GM12872 (cell line): Measurements from ENCODE around the gene DLL4.

Experiments used
- TF ChIP-seq, protein P1 (sequence below): IDR thresholded peaks from 3 replicates; pipeline ENCODE4 v1.5.1; 2011; ENCODE audit warnings: low read depth, mild to moderate bottlenecking, low read length, moderate library complexity; ENCODE audit not compliant: insufficient read depth

DLL4 gene

DNA sequence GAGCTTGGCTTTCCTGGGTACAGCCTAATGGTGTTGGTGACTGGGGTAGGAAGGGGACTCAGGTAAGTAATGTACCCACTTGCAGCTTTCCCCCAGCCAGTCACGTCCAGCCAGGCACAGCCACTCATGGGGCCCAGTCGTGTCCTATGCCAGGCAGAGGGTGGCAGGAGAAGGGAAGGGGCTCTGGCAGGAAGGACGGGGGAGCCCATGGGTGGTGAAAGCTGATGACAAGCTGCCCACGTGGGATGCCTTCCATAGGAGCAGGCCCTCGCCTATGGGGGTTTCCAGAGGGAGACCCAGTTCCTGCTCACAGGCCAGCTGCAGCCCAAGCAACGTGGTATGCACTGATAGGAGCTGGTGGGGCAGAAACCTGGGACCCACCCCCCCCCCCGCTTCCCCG is 34.9 kb downstream of the DLL4 start:
- TF ChIP-seq, protein P1, sequence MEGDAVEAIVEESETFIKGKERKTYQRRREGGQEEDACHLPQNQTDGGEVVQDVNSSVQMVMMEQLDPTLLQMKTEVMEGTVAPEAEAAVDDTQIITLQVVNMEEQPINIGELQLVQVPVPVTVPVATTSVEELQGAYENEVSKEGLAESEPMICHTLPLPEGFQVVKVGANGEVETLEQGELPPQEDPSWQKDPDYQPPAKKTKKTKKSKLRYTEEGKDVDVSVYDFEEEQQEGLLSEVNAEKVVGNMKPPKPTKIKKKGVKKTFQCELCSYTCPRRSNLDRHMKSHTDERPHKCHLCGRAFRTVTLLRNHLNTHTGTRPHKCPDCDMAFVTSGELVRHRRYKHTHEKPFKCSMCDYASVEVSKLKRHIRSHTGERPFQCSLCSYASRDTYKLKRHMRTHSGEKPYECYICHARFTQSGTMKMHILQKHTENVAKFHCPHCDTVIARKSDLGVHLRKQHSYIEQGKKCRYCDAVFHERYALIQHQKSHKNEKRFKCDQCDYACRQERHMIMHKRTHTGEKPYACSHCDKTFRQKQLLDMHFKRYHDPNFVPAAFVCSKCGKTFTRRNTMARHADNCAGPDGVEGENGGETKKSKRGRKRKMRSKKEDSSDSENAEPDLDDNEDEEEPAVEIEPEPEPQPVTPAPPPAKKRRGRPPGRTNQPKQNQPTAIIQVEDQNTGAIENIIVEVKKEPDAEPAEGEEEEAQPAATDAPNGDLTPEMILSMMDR, result no peak

DNA sequence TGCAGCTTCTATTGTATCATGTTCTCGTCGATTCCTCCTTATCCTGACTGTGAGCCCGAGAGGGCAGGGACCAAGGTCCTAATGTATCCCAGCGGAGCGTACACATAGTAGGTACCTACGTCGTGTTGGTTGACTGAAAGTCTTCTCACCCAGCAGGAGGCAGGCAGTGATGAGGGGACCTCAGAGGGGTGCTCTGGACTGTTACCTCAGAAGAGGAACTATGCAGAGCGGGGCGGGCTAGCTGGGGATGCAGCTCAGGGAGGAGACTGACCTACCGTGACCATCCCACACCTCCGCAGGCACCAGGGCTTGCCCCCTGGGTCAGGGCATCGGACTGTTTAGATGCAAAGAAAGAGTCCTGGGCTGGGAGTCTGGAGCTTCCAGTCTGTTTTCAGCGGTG is 35.5 kb downstream of the DLL4 start:
- TF ChIP-seq, protein P1, result no peak

DNA sequence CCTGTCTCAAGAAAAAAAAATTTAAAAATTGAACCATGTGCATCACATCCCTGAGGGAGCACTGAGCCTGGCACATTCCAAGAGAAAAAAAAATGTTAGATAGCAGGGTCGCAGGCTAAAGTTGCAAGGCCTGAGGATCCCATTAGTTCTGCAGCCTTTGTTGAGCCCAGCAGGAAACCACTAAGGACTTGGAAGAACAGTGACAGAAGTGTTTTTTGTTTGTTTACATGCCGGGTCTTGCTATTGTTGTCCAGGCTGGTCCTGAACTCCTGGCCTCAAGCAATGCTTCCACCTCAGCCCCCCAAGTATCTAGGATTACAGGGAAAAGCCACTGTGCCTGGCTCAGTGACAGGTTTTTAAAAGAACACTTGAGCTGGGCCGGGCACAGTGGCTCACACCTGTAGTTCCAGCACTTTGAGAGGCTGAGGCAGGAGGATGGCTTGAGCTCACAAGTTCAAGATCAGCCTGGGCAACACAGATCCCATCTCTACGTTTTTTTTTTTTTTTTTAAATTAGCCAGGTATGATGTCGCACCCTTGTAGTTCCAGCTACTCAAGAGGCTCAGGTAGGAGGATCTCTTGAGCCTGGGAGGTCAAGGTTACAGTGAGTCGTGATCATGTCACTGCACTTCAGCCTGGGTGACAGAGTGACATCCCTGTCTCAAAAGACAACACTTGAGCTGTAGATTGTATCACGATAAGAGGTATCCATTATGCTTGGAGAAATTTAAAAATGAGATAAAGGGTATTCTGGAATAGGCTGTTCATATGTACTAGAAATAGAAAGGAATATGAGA is 39.3 kb downstream of the DLL4 start:
- TF ChIP-seq, protein P1, result no peak

DNA sequence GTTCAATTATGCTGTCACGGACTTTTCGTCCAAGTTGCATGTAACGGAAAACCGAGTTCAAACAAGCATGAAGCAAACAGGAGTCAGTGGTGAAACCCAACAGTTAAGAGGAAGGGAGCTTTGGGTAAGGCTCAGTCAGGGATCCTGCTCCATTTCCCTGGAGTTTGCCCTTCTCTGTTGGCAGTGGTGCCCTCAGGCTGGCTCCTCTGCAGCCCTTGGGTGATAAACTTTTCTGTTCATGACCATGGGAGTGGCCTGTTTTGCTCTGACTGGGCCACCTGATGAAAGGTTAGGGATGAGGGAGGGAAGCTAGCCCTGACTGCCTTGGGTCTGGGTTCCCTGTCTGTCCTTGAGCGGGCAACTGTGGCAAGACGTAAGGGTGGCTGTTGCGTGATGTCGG is 40.2 kb downstream of the DLL4 start:
- TF ChIP-seq, protein P1, result no peak

DNA sequence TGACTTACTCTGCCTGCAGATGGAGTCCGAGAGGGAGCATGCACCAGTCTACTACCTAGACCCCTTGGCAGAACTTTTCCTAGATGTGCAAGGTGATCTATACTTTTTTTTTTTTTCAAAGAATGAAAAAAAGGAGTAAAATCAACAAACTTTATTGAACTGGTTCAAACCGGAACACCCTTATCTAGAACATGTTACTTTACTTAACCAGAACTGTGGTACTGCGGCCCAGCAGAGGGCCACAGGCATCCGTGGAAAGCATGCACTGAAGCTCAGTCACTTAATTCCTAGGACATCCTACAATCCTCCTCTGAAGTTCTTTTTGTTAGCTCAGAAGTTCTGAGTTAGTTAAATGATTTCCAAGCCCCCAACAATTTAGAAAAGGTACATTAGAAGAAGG is 45.7 kb downstream of the DLL4 start:
- TF ChIP-seq, protein P1, result no peak

DNA sequence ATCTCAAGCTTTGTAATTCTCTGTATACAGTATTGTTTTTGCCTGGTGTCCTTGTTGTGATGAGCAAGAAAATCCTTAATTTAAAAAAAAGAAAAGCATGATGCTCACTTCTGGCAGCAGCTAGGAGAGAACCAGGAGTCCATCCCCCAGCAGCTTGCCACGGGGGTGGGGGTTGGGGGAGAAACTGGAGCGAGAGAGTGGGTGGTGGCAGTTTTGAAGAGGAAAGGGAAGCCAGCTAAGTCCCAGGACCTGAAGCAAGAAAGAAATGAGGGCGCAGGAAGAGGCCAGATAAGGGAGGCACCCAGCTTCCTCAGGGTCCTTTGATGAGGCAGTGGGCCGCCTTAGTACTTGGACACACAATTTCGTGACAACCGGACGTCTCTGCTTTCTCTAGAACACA is 47.7 kb downstream of the DLL4 start:
- TF ChIP-seq, protein P1, result no peak

DNA sequence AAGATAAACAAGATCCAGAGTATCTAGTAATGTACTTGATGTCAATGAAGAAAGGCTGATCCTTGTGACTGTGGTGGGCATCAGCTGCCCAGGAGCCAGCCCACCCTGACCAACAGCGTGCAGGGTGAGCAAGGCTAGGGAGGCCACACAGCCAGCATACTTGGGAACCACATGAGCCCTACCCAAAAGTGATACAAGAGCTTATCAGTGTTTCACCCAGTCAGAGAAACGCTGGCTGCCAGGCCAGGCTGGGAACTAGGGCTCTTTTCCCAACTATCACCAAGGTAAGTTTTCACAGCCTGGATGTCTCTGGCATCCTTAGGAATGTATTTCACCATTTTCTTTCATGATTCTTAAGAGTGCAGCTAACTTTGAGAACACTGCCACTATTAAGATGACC is 49.0 kb downstream of the DLL4 start:
- TF ChIP-seq, protein P1, result no peak
